GM19193 (cell line): ENCODE measurements around the gene SLC26A1.

Source experiments
- POLR2A ChIP-seq: IDR thresholded peaks from 4 replicates; pipeline ENCODE4 v1.6.1; 2011; ENCODE audit not compliant: insufficient read depth, insufficient read length; ENCODE audit errors: extremely low read depth

SLC26A1 gene

DNA sequence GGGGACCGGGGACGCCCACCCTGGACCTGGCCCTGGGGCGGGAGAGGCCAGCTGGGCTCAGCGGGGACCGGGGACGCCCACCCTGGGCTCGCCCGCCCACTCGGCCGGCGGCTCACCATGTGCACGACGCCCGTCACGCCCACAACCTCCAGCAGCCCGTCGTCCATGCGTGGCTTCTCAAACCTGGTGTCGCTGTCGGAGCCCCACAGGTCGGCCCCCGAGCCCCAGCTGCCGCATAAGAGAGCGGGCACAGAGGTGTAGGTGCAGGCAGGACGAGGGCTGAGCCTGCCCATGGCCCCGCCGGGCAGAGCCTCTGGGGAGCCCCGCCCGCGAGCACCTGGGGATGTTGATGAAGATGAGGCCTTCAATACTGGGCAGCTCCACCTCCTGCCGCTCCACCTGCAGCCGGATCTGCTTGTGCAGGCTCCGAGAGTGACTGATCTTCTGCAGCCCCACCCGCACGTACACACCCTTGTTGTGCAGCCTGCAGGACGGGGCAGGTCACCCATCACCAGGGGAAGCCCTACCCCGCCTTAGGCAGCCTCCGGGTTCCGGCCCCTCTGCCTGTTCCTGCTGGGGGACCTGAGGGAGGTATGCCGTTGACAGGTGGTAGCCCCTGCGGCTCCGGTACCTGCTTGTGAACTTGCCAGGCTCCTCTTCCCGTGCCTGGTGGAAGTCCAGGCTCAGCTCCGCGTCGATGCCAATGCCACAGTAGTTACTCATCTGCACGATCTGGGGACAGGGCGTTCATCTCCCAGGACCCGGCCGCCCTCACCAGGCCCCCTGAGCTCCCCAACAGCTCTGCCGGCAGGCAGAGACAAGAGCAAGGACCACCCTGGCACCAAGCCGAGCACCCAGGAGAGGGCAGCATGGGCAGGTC lies 31.6 kb downstream of the SLC26A1 start:
- TF ChIP-seq POLR2A = no peak

DNA sequence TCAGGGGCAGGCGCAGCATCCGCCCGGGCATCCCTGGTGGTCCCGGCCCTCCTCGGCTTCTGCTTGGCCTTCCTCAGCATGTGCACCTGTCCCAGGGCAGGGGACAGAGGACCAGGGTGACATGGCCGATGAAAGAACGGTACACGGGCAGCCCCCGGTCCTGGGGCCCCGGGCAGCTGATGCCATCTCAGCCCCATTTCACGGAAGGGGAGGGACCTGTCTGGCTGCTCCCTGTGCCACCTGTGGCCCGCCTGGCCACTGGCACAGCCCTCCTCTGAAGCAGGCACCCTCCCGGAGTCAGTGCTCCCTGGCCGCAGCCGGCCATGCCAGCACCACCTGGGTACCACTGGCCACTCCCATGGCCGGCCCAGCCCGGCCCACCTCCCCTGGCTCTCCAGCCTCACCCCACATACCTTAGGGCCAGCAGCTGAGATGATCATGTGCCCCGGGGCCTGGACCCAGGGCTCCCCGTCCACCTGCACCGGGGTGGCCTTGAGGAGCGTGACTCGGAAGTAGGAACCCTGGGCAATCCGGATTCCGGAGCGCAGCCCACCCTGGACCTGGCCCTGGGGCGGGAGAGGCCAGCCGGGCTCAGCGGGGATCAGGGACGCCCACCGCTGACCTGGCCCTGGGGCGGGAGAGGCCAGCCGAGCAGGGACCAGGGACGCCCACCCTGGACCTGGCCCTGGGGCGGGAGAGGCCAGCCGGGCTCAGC lies 32.4 kb downstream of the SLC26A1 start:
- no peak for TF ChIP-seq POLR2A

DNA sequence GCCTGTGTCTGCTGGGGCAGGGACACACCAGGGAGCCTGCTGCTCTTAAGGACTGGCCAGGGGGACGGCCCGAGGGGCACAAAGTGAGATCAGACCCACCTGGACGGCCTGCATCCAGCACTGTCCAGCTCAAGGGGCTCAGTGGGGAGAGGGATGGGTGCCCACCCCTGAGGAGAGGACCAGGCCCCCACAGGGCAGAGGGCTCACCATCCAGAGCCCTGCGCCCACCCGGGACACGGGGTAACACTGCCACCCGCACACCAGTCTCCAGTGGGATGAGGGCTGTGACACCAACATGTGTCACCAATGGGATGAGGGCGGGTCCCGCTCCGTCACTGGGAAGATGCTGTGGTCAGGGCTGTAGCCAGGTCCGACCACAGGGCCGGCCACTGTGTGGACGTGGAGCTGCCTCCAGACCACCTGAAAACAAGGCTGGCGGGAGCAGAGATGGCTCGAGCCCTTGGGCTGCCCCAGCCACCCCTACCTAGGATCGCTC lies 33.0 kb downstream of the SLC26A1 start:
- TF ChIP-seq POLR2A = no peak

DNA sequence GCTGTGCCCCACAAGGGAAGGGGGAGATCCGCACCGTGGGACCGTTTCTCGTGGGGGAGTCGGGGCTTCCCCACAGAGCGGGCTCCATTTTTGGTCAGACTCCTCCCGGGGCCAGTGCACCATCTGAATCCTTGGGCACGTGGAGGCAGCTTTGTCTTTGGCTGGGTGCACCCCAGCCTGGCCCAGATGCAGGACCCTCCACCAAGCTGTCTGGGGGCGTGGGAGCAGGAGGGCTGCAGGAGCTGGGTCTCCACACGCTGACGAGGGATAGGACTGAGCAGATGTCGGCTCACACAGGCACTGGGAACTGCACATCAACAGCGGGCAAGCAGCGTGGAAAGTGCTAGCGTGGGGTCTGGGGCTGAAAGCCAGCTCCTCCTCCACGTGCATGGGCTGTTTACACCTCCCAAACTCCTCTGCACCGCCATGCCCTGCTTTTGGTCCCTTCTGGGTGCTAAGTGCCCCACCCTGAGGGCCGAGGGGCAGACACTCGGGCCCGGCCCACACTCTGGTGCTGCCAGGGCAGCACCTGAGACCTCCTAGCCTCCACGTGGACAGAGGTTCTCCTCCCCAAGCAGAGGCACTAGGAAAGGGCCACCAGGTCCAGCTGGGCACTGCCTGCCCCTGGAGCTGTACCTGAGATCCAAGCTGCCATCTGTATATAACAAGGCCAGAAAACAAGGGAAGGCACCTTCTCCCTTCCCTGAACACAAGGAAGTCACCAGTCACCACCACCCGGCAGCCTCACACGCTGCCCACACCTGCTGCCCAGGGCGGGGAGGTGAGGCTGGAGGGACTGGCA lies 33.7 kb downstream of the SLC26A1 start:
- TF ChIP-seq POLR2A = no peak

DNA sequence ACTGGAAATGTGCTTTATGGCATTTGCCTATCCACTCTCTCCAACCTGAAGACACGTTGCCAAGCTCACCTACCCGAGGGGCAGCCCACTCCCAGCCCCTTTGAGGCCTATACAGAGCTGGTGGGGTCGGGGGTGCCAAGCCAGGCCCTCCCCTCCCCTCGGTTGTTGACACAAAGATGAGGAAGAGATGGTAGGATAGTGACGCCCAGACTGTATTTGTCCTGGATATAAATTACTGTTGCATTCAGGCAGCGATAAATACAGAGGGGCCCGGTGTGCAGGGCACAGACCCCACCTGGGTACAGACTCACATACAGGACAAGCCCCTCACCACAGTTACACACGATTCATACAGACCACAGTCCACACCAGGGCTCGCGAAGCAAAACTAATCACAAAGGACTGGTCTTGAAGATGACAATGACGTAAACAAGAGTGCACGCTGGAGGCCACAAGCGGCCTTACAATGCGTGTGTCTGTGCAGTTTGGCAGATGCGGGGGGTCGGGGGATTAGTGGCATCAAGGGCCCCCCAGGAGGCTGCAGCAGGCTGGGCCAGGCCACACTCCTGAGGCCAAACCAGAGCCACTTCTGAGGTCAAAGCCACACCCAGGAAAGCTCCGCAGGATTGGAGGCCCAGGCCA lies 34.4 kb downstream of the SLC26A1 start:
- no peak for TF ChIP-seq POLR2A

DNA sequence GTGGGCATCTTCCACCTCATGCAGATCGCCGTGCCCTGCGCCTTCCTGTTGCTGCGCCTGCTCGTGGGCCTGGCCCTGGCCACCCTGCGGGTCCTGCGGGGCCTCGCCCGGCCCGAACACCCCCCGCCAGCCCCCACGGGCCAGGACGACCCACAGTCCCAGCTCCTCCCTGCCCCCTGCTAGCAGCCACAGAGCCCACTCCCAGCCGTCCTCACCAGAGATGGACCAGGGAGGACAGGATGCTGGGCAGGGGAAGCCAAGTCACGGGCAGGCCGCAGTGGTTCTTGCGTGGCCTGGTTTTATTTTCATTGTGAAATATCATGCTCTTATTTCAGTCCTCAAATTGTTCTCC lies 34.9 kb downstream of the SLC26A1 start:
- TF ChIP-seq POLR2A = no peak

DNA sequence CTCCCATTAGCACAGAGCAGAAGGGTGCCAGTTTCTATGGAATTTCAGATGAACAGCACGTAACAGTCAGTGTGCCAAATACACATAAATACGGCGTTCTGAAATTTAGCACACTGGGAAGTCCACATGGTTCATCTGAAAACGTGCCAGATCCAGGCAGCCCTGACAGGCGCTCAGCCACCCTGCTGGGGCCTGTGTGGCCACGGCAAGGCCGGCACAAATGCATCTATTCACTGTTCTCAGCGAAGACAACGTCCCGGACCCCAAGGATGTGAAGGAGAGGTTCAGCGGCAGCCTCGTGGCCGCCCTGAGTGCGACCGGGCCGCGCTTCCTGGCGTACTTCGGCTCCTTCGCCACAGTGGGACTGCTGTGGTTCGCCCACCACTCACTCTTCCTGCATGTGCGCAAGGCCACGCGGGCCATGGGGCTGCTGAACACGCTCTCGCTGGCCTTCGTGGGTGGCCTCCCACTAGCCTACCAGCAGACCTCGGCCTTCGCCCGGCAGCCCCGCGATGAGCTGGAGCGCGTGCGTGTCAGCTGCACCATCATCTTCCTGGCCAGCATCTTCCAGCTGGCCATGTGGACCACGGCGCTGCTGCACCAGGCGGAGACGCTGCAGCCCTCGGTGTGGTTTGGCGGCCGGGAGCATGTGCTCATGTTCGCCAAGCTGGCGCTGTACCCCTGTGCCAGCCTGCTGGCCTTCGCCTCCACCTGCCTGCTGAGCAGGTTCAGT lies 35.5 kb downstream of the SLC26A1 start:
- TF ChIP-seq POLR2A = no peak

DNA sequence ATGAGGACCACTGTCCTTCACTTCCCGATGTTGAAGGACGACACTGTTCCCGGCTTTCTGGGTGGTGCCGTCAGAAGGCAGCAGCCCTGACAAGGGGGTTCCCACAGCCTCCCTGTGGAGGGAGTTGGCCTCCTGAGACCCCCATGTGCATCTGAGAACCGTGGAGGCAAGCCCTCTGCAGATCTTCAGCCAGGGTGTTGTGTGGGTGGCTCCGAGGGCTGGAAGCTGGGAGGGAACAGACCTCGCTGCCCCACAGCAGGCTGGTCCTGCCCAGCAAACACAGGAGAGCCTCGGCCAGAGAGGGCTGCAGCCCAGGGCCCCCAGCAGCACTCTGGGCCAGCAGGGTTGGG lies 36.0 kb downstream of the SLC26A1 start:
- TF ChIP-seq POLR2A = no peak

DNA sequence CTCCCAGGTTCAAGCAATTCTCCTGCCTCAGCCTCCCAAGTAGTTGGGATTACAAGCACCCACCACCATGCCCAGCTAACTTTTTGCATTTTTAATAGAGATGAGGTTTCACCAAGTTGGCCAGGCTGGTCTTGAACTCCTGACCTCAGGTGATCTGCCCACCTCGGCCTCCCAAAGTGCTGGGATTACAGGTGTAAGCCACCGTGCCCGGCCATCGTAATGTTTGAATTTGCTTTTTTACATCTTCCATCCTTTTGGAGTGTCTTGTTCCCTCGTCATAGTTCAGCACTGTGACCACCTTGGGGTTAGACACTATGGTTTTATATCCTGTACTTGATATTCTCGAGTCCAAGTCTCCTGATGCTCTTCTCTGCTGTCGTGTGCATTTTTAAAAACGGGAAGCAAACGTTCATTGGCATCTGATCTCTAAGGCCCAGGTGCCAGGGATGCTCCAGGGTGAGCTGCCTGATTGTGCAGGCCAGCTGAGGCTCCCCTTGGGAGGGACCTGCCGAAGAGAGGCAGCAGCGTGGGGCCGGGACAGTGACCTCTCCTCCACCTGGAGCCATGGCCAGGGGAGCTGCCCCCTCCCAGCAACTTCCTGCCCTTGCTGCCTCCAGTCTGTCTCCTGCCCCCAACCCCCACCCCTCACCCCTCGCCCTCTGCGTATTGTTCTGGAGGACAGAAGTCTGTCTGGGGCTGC lies 36.5 kb downstream of the SLC26A1 start:
- TF ChIP-seq POLR2A = no peak

DNA sequence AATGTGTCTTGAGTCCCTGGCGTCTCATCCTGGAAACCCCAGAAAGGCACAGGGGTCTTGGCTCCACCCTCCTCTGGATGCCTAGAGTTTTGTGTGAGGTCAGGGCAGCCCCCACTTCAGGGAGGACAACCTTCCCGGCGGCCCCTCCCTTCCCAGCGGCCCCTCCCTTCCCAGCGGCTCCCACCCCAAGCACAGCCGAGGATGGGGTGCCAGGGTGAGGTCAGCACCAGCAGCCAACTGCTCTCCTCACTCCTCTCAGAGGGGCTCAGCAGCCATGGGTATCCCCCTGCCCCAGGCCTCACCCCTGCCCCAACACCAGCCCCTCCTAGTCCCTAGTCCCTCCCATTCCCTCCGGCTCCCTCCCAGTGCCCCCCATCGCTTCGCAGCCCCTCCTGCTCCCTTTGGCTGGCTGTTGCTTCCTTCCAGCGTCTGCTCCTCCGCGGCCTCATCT lies 37.2 kb downstream of the SLC26A1 start:
- no peak for TF ChIP-seq POLR2A

DNA sequence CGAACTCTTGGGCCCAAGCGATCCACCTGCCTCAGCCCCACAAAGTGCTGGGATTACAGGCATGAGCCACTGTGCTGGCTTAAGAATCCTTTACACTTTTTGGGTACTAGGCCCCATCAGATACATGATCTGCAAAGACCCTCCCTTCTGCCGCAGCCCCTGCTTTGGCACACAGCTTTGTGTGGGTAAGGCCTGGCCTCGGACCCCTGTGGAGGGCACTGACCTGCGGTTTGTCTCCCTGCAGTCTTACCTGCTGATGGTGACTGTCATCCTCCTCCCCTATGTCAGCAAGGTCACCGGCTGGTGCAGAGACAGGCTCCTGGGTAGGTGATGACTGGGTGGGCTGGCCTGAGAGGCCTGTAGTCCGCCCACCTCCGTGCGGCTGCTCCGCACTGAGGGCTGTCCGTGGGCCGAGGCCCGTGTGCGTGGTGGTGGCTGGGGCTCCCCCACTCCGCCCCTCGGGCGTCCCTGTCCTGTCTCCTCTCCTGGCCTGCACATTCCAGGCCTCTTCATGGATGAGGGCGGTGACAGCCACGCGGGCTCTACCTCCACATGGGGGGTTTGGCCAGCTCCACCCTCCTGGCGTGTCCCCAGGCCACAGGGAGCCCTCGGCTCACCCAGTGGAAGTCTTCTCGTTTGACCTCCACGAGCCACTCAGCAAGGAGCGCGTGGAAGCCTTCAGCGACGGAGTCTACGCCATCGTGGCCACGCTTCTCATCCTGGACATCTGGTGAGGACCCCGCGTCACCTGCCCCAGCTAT lies 37.9 kb downstream of the SLC26A1 start:
- no peak for TF ChIP-seq POLR2A

DNA sequence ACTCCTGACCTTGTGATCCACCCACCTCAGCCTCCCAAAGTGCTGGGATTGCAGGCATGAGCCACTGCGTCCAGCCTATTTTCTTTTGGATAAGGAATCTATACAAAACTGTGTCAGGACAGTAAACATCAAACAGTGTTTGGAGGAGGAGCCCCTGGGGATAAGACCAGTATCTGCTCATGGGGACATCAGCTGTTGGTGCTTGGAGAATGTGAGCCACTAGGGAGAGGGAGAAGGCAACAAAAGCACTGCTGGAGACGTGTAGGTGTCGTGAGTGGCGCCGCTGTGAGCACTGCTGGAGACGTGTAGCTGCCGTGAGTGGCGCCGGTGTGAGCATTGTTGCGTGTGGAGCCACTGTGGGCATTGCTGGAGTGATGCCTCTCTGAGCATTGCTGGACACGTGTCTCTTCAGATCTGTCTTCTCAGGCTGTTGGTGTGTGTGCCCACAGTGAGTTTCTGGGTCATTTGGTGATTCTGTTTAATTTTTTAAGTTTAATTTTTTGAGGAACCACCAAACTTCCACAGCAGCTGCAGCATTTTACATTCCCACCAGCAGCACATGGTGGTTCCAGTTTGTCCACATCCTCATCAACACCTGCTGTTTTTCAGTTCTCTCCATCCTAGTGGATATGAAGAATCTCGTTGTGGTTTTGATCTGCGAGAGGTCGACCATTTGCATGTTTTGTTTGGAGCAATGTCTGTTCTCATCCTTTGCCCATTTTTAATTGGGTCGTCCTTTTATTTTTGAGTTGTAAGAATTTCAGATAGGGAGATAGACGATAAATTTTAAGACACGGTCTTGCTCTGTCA lies 38.8 kb downstream of the SLC26A1 start:
- no peak for TF ChIP-seq POLR2A
